Progenitor cell of endocrine pancreas (in vitro differentiated cells): ENCODE data around the gene PTPRD. TPM values are rescaled to one million over a fixed set of nuclear protein-coding genes. Genes with fewer than 3 reads are reported as not detected.

Experiments
- DNase-seq: peaks from one replicate; pipeline ENCODE4 v3.0.0; 2021; ENCODE audit warnings: low spot score; ENCODE audit not compliant: unreplicated experiment
- H3K27ac Mint-ChIP-seq: 2 replicates; pipeline ENCODE4 v1.8.0; 2021; ENCODE audit warnings: mild to moderate bottlenecking, moderate library complexity, mixed read lengths
- H3K27me3 Mint-ChIP-seq: 2 replicates; pipeline ENCODE4 v1.8.0; 2021; ENCODE audit warnings: mixed read lengths
- H3K36me3 Mint-ChIP-seq: 2 replicates; pipeline ENCODE4 v1.8.0; 2022; ENCODE audit warnings: mixed read lengths; ENCODE audit not compliant: insufficient read depth
- H3K4me1 Mint-ChIP-seq: 2 replicates; pipeline ENCODE4 v1.8.0; 2021; ENCODE audit warnings: low read depth, mixed read lengths
- H3K4me3 Mint-ChIP-seq: 2 replicates; pipeline ENCODE4 v1.8.0; 2021; ENCODE audit warnings: low read depth, mild to moderate bottlenecking, moderate library complexity, mixed read lengths
- H3K9me3 Mint-ChIP-seq: 2 replicates; pipeline ENCODE4 v1.8.0; 2021; ENCODE audit warnings: low read depth, mixed read lengths
- CTCF ChIP-seq: fragments of 200-600 bp; sonication (generic); IDR thresholded peaks from one replicate; pipeline ENCODE4 v1.5.0; 2021; ENCODE audit warnings: antibody characterized with exemption, mild to moderate bottlenecking; ENCODE audit not compliant: unreplicated experiment
- total RNA-seq: library from RNA; stranded (reverse); gene quantifications from 2 replicates; pipeline ENCODE4 v1.2.1, GENCODE V29; 2021

Gene PTPRD
- total RNA-seq, 1 donor from 2014 or later: 124 TPM

- no peaks in the 10 kb centered on the region for H3K36me3 Mint-ChIP-seq
- no peaks in the 10 kb centered on the region for H3K27me3 Mint-ChIP-seq
- no peak for TF ChIP-seq CTCF
- no peaks in the 10 kb centered on the region for H3K9me3 Mint-ChIP-seq
- H3K27ac Mint-ChIP-seq: no peak overlapping the region
- peaks cover 33% of the 10 kb centered on the region for H3K4me1 Mint-ChIP-seq
- no peak overlapping the region for H3K4me3 Mint-ChIP-seq
- no peak for DNase-seq
Measured at GRCh38 chr9:8400378-8400777, 2212.4 kb downstream of the PTPRD start.

- no peak overlapping the region for H3K27ac Mint-ChIP-seq
- H3K9me3 Mint-ChIP-seq: no peaks in the 10 kb centered on the region
- no peaks in the 10 kb centered on the region for H3K27me3 Mint-ChIP-seq
- peaks cover 2% of the 10 kb centered on the region for H3K36me3 Mint-ChIP-seq
- no peak overlapping the region for H3K4me3 Mint-ChIP-seq
- TF ChIP-seq CTCF: no peak
- peaks cover 20% of the 10 kb centered on the region for H3K4me1 Mint-ChIP-seq
- DNase-seq: no peak
Measured at GRCh38 chr9:8395022-8395421, 2217.8 kb downstream of the PTPRD start.

- TF ChIP-seq CTCF: no peak
- Mint-ChIP-seq H3K4me1 (peaks cover 20% of the 10 kb centered on the region), H3K27me3 (no peaks in the 10 kb centered on the region)
Measured at GRCh38 chr9:8394341-8394740, 2218.5 kb downstream of the PTPRD start.

GRCh38 chr9:8392866-8393265 is 2219.9 kb downstream of the PTPRD start:
- TF ChIP-seq CTCF: no peak
- Mint-ChIP-seq H3K4me1 (peaks cover 20% of the 10 kb centered on the region), H3K9me3 (no peaks in the 10 kb centered on the region), H3K36me3 (peaks cover 2% of the 10 kb centered on the region), H3K4me3 (no peak overlapping the region), H3K27me3 (no peaks in the 10 kb centered on the region), H3K27ac (no peak overlapping the region)
- DNase-seq: no peak

More at GRCh38 chr9:8394341-8394740, 2218.5 kb downstream of the PTPRD start:
- no peak for DNase-seq
- Mint-ChIP-seq H3K9me3 (no peaks in the 10 kb centered on the region), H3K36me3 (peaks cover 2% of the 10 kb centered on the region), H3K27ac (no peak overlapping the region), H3K4me3 (no peak overlapping the region)

- Mint-ChIP-seq H3K9me3 (no peaks in the 10 kb centered on the region), H3K36me3 (peaks cover 2% of the 10 kb centered on the region), H3K4me1 (peaks cover 14% of the 10 kb centered on the region), H3K27me3 (no peaks in the 10 kb centered on the region), H3K27ac (no peak overlapping the region), H3K4me3 (no peak overlapping the region)
- TF ChIP-seq CTCF: no peak
- no peak for DNase-seq
Measured at GRCh38 chr9:8391566-8391965, 2221.2 kb downstream of the PTPRD start.
